ENCODE results near the gene TH. TPM values are rescaled to one million over a fixed set of nuclear protein-coding genes. Genes with fewer than 3 reads are reported as not detected.
A peak's percentile ranks its signal among the peaks of the same experiment; 100 is the strongest.

Gene TH
- total RNA-seq, 6 donors from 2014 or later, result not detected

DNA sequence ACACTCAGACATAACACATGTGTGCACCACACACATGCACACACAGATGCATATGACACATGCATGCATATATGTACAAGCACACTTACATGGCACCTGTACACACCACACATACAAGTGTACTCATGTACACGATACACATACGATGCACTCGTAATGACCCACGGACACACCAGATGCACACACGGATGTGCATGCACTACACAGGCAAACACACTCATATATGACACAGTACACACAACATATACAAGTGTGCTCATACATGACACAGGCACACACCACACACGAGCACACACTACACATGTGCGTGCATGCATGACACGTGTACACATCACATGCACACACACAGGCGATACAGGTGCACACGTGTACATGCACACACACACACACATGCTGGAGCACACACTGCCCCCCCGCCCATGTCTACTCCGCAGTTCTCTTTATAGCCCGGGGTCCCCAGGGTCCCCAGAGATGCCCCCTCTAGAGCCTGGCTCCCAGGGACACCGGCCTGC lies 4.8 kb upstream of the TH start:
- WGBS, 2 donors, result 96 to 99% methylated on average over 9 to 14 of the region's 14 CpGs
- DNase-seq (no peak), ATAC-seq (ENCODE audit: low FRiP score in 2 of 2) (no peak)
- no peak for TF ChIP-seq POLR2A (IDR thresholded peaks at IDR 0.05)
- TF ChIP-seq EP300 (IDR thresholded peaks at IDR 0.05), result no peak
- TF ChIP-seq POLR2AphosphoS5 (IDR thresholded peaks at IDR 0.05), result no peak
- TF ChIP-seq, protein P1, sequence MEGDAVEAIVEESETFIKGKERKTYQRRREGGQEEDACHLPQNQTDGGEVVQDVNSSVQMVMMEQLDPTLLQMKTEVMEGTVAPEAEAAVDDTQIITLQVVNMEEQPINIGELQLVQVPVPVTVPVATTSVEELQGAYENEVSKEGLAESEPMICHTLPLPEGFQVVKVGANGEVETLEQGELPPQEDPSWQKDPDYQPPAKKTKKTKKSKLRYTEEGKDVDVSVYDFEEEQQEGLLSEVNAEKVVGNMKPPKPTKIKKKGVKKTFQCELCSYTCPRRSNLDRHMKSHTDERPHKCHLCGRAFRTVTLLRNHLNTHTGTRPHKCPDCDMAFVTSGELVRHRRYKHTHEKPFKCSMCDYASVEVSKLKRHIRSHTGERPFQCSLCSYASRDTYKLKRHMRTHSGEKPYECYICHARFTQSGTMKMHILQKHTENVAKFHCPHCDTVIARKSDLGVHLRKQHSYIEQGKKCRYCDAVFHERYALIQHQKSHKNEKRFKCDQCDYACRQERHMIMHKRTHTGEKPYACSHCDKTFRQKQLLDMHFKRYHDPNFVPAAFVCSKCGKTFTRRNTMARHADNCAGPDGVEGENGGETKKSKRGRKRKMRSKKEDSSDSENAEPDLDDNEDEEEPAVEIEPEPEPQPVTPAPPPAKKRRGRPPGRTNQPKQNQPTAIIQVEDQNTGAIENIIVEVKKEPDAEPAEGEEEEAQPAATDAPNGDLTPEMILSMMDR (IDR thresholded peaks at IDR 0.05), result no peak
- H3K27ac ChIP-seq, result no peak overlapping the region
- H3K36me3 ChIP-seq, result no peaks in the 10 kb centered on the region
- no peaks in the 10 kb centered on the region for H3K27me3 ChIP-seq
- no peaks in the 10 kb centered on the region for H3K9me3 ChIP-seq
- no peaks in the 10 kb centered on the region for H3K4me1 ChIP-seq
- no peak overlapping the region for H3K4me3 ChIP-seq

DNA sequence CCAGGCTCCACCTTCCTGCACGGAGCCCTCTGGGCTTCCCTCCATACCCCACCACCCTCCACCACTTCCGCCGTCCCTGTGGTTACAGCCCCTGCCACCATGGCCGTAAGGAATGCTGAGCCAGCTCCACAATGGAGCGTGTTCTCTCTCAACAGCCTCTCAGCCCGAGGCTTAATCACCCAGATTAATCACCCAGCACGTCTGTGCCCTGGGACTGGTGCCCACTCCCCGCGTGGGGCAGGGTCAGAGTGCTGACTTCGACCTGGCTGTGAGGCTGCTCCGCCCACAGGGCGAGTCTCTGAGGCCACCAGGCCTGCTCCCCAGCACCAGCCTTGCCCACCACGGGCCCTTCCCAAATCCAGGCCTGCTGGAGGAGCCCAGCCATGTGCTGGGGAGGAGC lies 4.0 kb upstream of the TH start:
- TF ChIP-seq EP300 (IDR thresholded peaks at IDR 0.05), result no peak
- TF ChIP-seq POLR2A (IDR thresholded peaks at IDR 0.05), result no peak
- TF ChIP-seq, protein P1 (IDR thresholded peaks at IDR 0.05), result no peak
- no peak for TF ChIP-seq POLR2AphosphoS5 (IDR thresholded peaks at IDR 0.05)
- ATAC-seq (ENCODE audit: low FRiP score in 2 of 2), result no peak
- DNase-seq, result peak in 1 of 2 donors; percentile 58
- Histone ChIP-seq H3K4me3 (no peak overlapping the region), H3K27ac (no peak overlapping the region), H3K27me3 (no peaks in the 10 kb centered on the region), H3K36me3 (no peaks in the 10 kb centered on the region), H3K9me3 (no peaks in the 10 kb centered on the region), H3K4me1 (no peaks in the 10 kb centered on the region)
- 52 to 61% methylated on average over 5 to 13 of the region's 13 CpGs for WGBS, 2 donors

DNA sequence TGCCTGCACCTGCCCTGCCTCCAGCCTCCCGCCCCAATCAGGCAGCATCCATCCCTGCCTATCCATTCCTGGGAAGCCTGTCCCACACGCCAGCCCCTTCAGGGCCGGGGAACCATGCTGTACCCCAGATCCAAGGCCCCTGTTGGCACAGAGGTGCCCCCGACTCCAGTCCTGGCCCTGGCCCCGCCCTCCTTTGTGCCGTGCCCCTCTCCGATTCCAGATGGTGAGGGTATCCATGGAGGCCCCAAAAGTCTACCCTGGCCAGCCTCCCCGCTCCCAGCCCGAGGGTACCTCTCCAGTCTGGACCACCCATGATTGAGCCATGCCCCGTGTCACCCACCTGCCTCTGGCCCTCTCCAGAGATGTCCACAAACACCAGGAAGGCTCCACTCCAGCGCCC lies 2.7 kb upstream of the TH start:
- peak in 1 of 2 donors; percentile 77 for DNase-seq
- no peak for ATAC-seq (ENCODE audit: low FRiP score in 2 of 2)
- Histone ChIP-seq H3K36me3 (no peaks in the 10 kb centered on the region), H3K4me3 (no peak overlapping the region), H3K27ac (no peak overlapping the region), H3K27me3 (no peaks in the 10 kb centered on the region), H3K9me3 (no peaks in the 10 kb centered on the region), H3K4me1 (no peaks in the 10 kb centered on the region)
- 88% methylated on average over 11 of the region's 11 CpGs; no CpG with 5 or more reads in 1 of the 2 donors for WGBS, 2 donors
- TF ChIP-seq POLR2A (IDR thresholded peaks at IDR 0.05) (no peak), EP300 (IDR thresholded peaks at IDR 0.05) (no peak), POLR2AphosphoS5 (IDR thresholded peaks at IDR 0.05) (no peak)
- TF ChIP-seq, protein P1 (IDR thresholded peaks at IDR 0.05), result no peak

DNA sequence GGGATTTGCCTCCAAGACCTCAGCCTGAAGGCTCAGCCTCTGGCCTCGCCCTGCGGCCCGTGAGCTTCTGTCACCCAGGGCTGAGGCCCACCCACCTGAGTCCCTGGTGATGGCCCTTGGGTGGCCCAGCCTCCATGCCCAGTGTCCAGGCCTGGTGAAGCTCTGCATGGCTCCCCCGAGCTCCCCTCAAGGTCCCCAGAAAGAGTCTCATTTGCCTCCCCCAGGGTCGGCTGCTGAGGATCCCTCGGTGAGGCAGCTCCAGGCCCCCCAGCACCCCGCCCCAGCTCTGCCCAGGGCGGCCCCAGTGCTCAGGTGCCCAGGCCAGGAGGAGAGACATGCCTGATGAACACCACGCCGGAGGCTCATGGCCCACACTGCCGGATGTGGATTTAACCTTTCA lies 2.1 kb upstream of the TH start:
- WGBS, 2 donors, result 59% methylated on average over 9 of the region's 11 CpGs; no CpG with 5 or more reads in 1 of the 2 donors
- H3K27ac ChIP-seq, result no peak overlapping the region
- H3K36me3 ChIP-seq, result no peaks in the 10 kb centered on the region
- no peaks in the 10 kb centered on the region for H3K4me1 ChIP-seq
- DNase-seq, result peak in 1 of 2 donors; percentile 59
- H3K9me3 ChIP-seq, result no peaks in the 10 kb centered on the region
- no peak for ATAC-seq (ENCODE audit: low FRiP score in 2 of 2)
- H3K27me3 ChIP-seq, result no peaks in the 10 kb centered on the region
- no peak for TF ChIP-seq POLR2AphosphoS5 (IDR thresholded peaks at IDR 0.05)
- no peak for TF ChIP-seq POLR2A (IDR thresholded peaks at IDR 0.05)
- TF ChIP-seq, protein P1 (IDR thresholded peaks at IDR 0.05), result no peak
- no peak for TF ChIP-seq EP300 (IDR thresholded peaks at IDR 0.05)
- no peak overlapping the region for H3K4me3 ChIP-seq

DNA sequence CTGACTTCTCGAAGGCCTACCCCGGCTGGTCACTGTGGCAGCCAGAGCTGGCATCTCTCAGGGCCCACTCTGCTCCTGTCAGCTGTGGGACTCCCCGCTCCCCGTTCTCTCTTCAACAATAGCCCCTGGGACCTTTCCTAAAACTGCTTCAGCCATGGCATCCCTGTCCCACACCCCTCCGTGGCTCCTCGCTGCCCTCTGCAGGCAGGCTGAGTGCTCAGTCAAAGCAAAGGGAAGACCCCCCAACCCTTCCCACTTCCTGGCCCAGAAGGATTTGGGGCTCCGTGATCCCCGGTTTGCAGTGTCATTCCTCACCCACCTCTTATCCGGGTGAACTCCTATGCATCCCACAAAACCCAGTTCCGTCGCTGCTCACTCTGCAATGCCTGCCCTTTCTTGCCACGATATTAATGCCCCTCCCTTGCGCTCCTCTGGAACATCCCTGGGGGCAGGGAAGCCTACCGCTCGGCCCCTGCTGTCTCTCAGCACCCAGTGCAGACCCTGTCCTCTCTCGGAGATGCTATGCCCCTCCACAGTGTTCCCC lies 1.6 kb upstream of the TH start:
- Histone ChIP-seq H3K9me3 (no peaks in the 10 kb centered on the region), H3K4me1 (no peaks in the 10 kb centered on the region), H3K4me3 (no peak overlapping the region), H3K36me3 (no peaks in the 10 kb centered on the region), H3K27ac (no peak overlapping the region), H3K27me3 (no peaks in the 10 kb centered on the region)
- WGBS, 2 donors, result 81 to 82% methylated on average over 14 to 16 of the region's 16 CpGs
- DNase-seq (peak in 1 of 2 donors; percentile 40), ATAC-seq (ENCODE audit: low FRiP score in 2 of 2) (no peak)
- TF ChIP-seq POLR2A (IDR thresholded peaks at IDR 0.05), result no peak
- TF ChIP-seq POLR2AphosphoS5 (IDR thresholded peaks at IDR 0.05), result no peak
- TF ChIP-seq, protein P1 (IDR thresholded peaks at IDR 0.05), result no peak
- TF ChIP-seq EP300 (IDR thresholded peaks at IDR 0.05), result no peak

Measured in upper lobe of left lung (tissue), 6 donors.